Karpas-422 (cell line): ENCODE results near the gene PLEKHN1. TPM values are rescaled to one million over a fixed set of nuclear protein-coding genes. Genes with fewer than 3 reads are reported as not detected.
A peak's percentile ranks its signal among the peaks of the same experiment; 100 is the strongest.
"Not testable (repeated sequence)": the region's sequence is repeated elsewhere in the genome, so short reads cannot be mapped to it uniquely, and the experiment has no call there.

Source experiments
- DNase-seq: peaks from one replicate; pipeline ENCODE4 v3.0.0-alpha.2; 2015
- H2AFZ ChIP-seq: fragments of 200-600 bp; sonication (generic); 2 replicates; pipeline ENCODE4 v1.6.1; 2014; ENCODE audit warnings: antibody characterized with exemption, low read length, mixed read lengths
- H3K27ac ChIP-seq: fragments of 200-600 bp; sonication (generic); 2 replicates; pipeline ENCODE4 v1.5.1; 2014; ENCODE audit warnings: mild to moderate bottlenecking, low read length, moderate library complexity
- H3K27me3 ChIP-seq: fragments of 200-600 bp; sonication (generic); 2 replicates; pipeline ENCODE4 v1.6.1; 2014; ENCODE audit warnings: low read length, mixed read lengths
- H3K36me3 ChIP-seq: fragments of 200-600 bp; sonication (generic); 2 replicates; pipeline ENCODE4 v1.6.1; 2014; ENCODE audit warnings: low read length, mixed read lengths; ENCODE audit not compliant: insufficient read depth
- H3K4me1 ChIP-seq: fragments of 200-600 bp; sonication (generic); 2 replicates; pipeline ENCODE4 v1.6.1; 2014; ENCODE audit warnings: mild to moderate bottlenecking, low read length, mixed read lengths
- H3K4me2 ChIP-seq: fragments of 200-600 bp; sonication (generic); 2 replicates; pipeline ENCODE4 v1.6.1; 2014; ENCODE audit warnings: low read length, low read depth, mild to moderate bottlenecking; ENCODE audit not compliant: poor library complexity, severe bottlenecking
- H3K4me3 ChIP-seq: fragments of 200-600 bp; sonication (generic); 2 replicates; pipeline ENCODE4 v1.5.1; 2014; ENCODE audit warnings: mild to moderate bottlenecking, antibody characterized with exemption, low read length, mixed read lengths
- H3K79me2 ChIP-seq: fragments of 200-600 bp; sonication (generic); 2 replicates; pipeline ENCODE4 v1.6.1; 2014; ENCODE audit warnings: mild to moderate bottlenecking, low read length, mixed read lengths
- H3K9ac ChIP-seq: fragments of 200-600 bp; sonication (generic); 2 replicates; pipeline ENCODE4 v1.6.0; 2014; ENCODE audit warnings: low read length
- H3K9me2 ChIP-seq: fragments of 200-600 bp; sonication (generic), shearing (Covaris generic); replicated peaks from 2 replicates; pipeline ENCODE4 v1.6.0; 2014; ENCODE audit warnings: mild to moderate bottlenecking, low read length, moderate library complexity; ENCODE audit not compliant: insufficient read depth
- H3K9me3 ChIP-seq: fragments of 300-700, 200-600 bp; sonication (generic); 2 replicates; pipeline ENCODE4 v1.6.1; 2014; ENCODE audit warnings: low read length, mixed read lengths
- H4K20me1 ChIP-seq: fragments of 200-600 bp; sonication (generic); 2 replicates; pipeline ENCODE4 v1.6.1; 2014; ENCODE audit warnings: mild to moderate bottlenecking, antibody characterized with exemption, low read length, low read depth; ENCODE audit not compliant: insufficient read depth
- total RNA-seq: library from RNA; depleted of rRNA; stranded (reverse); fragments of >200 nt; shearing (Covaris generic); gene quantifications from 2 replicates; pipeline ENCODE4 v1.2.3, GENCODE V29; 2014; ENCODE audit warnings: low replicate concordance

PLEKHN1 gene
- total RNA-seq, 1 experiment from 2014 or later: not detected

DNA sequence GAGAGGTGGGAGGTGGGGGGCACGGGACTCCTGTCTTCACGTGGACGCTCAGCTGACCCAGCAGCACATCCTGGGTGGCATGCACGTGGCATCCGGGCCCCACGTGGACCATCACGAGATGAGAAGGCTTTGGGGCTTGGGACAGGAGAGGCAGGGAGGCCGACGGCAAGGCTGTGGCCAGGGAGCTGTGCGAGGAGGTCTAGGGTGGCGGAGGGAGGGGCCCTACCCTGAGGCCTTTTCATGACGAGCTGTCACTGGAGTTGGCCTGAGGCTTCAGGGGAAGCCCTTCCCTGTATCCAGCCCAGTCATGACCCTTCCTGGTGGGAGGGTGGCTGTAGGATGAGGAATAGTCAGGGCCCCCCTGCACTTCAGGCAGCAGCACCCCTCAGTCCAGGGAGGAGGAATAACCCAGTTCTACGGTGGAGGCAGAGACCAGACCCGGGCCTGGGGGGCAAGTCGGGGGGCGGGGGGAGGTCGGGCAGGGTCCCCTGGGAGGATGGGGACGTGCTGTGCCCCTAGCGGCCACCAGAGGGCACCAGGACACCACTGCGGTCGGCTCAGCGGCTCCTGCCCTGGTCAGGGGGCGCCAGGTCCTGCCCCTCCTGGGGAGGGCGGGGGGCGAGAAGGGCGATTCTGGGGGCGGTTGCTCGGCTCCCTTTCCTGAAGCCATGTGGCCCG is 17.7 kb downstream of the PLEKHN1 start:
- no peaks in the 10 kb centered on the region for H3K79me2 ChIP-seq
- H3K9me2 ChIP-seq: no peaks in the 10 kb centered on the region
- no peak overlapping the region for H3K4me3 ChIP-seq
- DNase-seq: peak; percentile 70
- no peak overlapping the region for H3K9ac ChIP-seq
- no peaks in the 10 kb centered on the region for H3K27me3 ChIP-seq
- H3K36me3 ChIP-seq: no peaks in the 10 kb centered on the region
- no peaks in the 10 kb centered on the region for H4K20me1 ChIP-seq
- no peak overlapping the region for H3K27ac ChIP-seq
- no peak overlapping the region for H3K4me2 ChIP-seq
- H2AFZ ChIP-seq: no peak overlapping the region
- no peaks in the 10 kb centered on the region for H3K9me3 ChIP-seq
- H3K4me1 ChIP-seq: no peaks in the 10 kb centered on the region

DNA sequence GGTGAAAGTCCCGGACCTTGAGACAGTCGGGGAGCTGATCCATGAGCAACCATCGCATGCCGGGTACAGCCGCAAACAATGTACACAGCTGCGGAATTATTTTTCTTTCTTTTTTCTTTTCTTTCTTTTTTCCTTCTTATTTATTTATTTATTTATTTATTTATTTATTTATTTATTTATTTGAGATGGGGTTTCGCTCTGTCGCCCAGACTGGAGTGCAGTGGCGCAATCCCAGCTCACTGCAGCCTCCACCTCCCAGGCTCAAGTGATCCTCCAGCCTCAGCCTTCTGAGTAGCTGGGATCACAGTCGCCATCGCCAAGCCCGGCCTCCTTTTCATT is 18.2 kb downstream of the PLEKHN1 start:
- Histone ChIP-seq H3K27ac (no peak overlapping the region), H3K4me1 (no peaks in the 10 kb centered on the region), H2AFZ (no peak overlapping the region), H3K4me3 (no peak overlapping the region), H3K4me2 (no peak overlapping the region), H3K27me3 (no peaks in the 10 kb centered on the region), H3K9ac (no peak overlapping the region), H3K79me2 (no peaks in the 10 kb centered on the region), H3K9me2 (no peaks in the 10 kb centered on the region), H4K20me1 (no peaks in the 10 kb centered on the region), H3K9me3 (no peaks in the 10 kb centered on the region), H3K36me3 (no peaks in the 10 kb centered on the region)
- DNase-seq: no peak

DNA sequence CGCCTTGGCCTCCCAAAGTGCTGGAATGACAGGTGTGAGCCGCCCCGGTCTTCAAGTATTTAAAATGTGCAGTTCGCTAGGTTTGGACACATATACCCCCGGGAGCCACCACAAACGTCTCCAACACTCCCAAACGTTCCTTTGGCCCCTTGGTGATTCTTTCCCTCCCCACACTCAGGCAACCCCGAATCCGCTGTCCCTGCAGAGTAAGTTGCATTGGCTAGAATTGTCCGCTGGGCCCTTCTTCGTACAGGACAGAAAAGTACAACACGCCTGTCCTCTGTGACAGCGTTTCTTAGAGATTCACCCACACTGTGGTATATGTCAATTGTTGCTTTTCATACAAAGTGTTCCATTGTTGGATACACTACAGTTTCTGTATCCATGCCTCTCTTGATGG is 18.8 kb downstream of the PLEKHN1 start:
- Histone ChIP-seq H3K79me2 (no peaks in the 10 kb centered on the region), H3K36me3 (no peaks in the 10 kb centered on the region), H3K27ac (no peak overlapping the region), H3K9me2 (no peaks in the 10 kb centered on the region), H3K9ac (no peak overlapping the region), H3K4me1 (no peaks in the 10 kb centered on the region), H3K4me2 (no peak overlapping the region), H2AFZ (no peak overlapping the region), H4K20me1 (no peaks in the 10 kb centered on the region), H3K9me3 (no peaks in the 10 kb centered on the region), H3K27me3 (no peaks in the 10 kb centered on the region), H3K4me3 (no peak overlapping the region)
- no peak for DNase-seq

DNA sequence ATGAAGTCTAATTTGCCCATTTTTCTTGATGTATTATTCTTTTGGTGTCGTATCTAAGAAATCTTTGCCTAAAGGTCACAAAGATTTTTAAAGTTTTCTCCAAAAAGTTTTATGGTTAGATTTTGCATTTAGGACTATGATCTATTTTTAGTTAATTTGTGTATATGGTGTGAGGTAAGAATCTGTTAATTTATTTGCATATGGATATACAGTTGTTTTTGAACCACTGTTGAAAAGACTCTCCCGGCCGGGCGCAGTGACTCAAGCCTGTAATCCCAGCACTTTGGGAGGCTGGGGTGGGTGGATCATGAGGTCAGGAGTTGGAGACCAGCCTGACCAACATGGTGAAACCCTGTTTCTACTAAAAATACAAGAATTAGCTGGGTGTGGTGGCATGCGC is 21.8 kb downstream of the PLEKHN1 start:
- H3K27ac ChIP-seq: not testable (repeated sequence)

DNA sequence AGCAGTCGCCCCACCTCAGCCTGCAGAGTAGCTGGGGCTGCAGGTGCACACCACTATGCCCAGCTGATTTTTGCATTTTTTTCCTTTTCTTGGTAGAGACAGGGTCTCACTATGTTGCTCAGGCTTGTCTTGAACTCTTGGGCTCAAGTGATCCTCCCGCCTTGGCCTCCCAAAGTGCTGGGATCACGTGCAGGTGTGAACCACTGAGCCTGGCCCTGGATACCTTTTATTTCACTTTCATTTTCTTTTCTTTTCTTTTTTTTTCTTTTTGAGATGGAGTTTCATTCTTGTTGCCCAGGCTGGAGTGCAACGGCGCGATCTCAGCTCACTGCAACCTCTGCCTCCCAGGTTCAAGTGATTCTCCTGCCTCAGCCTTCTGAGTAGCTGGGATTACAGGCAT is 25.0 kb downstream of the PLEKHN1 start:
- DNase-seq, H3K4me1 ChIP-seq, H3K36me3 ChIP-seq, H3K4me2 ChIP-seq, H3K27ac ChIP-seq, H2AFZ ChIP-seq, H3K9me3 ChIP-seq, H3K9me2 ChIP-seq, H3K79me2 ChIP-seq, H3K4me3 ChIP-seq, H4K20me1 ChIP-seq, H3K9ac ChIP-seq, H3K27me3 ChIP-seq: not testable (repeated sequence)

More for the DNA sequence above, 21.8 kb downstream of the PLEKHN1 start:
- H3K27me3 ChIP-seq, H3K79me2 ChIP-seq, H3K36me3 ChIP-seq, H3K4me3 ChIP-seq, H3K9me2 ChIP-seq, H3K4me1 ChIP-seq, H2AFZ ChIP-seq, H3K4me2 ChIP-seq, H3K9ac ChIP-seq, H3K9me3 ChIP-seq, DNase-seq, H4K20me1 ChIP-seq: not testable (repeated sequence)

DNA sequence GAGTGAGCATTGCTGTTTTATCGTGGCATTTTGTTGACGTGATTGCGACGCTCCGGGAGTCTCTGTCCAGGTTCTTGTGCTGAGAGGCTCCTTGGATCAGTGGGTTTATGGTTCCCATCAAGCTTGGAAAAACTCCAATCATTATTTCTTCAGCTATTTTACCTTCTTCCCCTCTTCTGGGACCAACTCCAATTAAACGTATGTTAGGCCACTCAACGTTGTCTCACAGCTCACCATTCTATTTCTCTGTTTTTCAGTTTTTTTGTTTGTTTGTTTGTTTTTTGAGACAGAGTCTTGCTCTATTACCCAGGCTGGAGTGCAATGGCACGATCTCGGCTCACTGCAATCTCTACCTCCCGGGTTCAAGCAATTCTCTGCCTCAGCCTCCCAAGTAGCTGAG is 25.6 kb downstream of the PLEKHN1 start:
- H3K4me1 ChIP-seq: no peaks in the 10 kb centered on the region
- H3K9ac ChIP-seq: no peak overlapping the region
- H3K27ac ChIP-seq: no peak overlapping the region
- no peaks in the 10 kb centered on the region for H3K79me2 ChIP-seq
- no peak overlapping the region for H3K4me2 ChIP-seq
- no peaks in the 10 kb centered on the region for H3K36me3 ChIP-seq
- no peaks in the 10 kb centered on the region for H3K9me2 ChIP-seq
- H3K27me3 ChIP-seq: no peaks in the 10 kb centered on the region
- no peaks in the 10 kb centered on the region for H4K20me1 ChIP-seq
- no peak for DNase-seq
- no peak overlapping the region for H2AFZ ChIP-seq
- no peaks in the 10 kb centered on the region for H3K9me3 ChIP-seq
- no peak overlapping the region for H3K4me3 ChIP-seq

DNA sequence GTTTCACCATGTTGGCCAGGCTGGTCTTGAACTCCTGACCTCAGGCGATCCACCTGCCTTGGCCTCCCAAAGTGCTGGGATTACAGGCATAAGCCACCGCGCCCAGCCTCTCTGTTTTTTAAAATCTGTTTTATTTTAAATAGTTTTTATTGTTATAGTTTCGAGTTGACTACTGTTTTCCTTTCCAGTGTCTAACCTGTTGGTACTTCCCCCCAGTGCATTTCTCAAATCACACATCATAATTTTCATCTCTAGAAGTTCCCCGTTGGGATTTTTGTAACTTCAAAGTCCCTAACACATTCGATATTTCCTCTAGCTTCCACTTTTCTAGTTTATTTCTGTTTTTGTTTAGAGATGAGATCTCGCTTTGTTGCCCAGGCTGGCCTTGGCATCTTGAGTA is 26.1 kb downstream of the PLEKHN1 start:
- no peak overlapping the region for H3K9ac ChIP-seq
- H3K4me3 ChIP-seq: no peak overlapping the region
- H3K36me3 ChIP-seq: no peaks in the 10 kb centered on the region
- no peak overlapping the region for H3K4me2 ChIP-seq
- no peak overlapping the region for H2AFZ ChIP-seq
- no peaks in the 10 kb centered on the region for H3K9me2 ChIP-seq
- H3K9me3 ChIP-seq: no peaks in the 10 kb centered on the region
- H3K4me1 ChIP-seq: no peaks in the 10 kb centered on the region
- H4K20me1 ChIP-seq: no peaks in the 10 kb centered on the region
- H3K79me2 ChIP-seq: no peaks in the 10 kb centered on the region
- no peaks in the 10 kb centered on the region for H3K27me3 ChIP-seq
- H3K27ac ChIP-seq: no peak overlapping the region
- DNase-seq: no peak

DNA sequence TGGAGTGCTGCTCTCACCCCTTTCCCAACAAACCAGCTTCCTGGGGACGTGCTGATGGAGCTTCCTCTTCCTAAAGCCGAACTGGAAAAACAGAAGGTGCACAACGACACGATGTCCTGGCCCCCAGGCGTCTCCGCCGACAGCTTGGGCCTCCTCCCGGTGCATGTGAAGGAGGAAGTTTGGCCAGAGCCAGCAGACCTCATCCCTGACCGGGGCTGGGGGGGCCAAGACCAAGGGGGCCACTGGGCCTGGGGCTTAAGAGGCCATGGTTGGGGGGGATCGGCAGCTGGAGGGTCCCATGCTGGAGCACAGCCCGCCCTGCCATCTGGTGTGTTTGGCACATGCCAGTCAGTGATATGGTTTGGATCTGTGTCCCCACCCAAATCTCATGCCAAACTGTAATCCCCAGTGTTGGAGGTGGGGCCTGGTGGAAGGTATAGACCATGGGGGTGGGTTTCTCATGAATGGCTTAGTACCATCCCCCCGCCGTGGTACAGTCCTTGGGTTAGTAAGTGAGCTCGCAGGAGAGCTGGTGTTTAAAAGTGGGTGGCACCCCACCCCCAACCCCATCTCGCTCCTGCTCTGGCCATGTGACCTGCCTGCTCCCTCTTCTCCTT is 27.2 kb downstream of the PLEKHN1 start:
- H3K36me3 ChIP-seq: no peaks in the 10 kb centered on the region
- no peaks in the 10 kb centered on the region for H3K9me2 ChIP-seq
- H3K4me3 ChIP-seq: no peak overlapping the region
- no peaks in the 10 kb centered on the region for H3K79me2 ChIP-seq
- H3K4me1 ChIP-seq: no peaks in the 10 kb centered on the region
- H3K27me3 ChIP-seq: no peaks in the 10 kb centered on the region
- no peaks in the 10 kb centered on the region for H3K9me3 ChIP-seq
- no peak overlapping the region for H3K4me2 ChIP-seq
- no peak overlapping the region for H3K27ac ChIP-seq
- DNase-seq: no peak
- no peak overlapping the region for H3K9ac ChIP-seq
- H4K20me1 ChIP-seq: no peaks in the 10 kb centered on the region
- H2AFZ ChIP-seq: no peak overlapping the region
